Panc1 (cell line): ENCODE data around the gene OPTN. TPM values are rescaled to one million over a fixed set of nuclear protein-coding genes. Genes with fewer than 3 reads are reported as not detected.

ENCODE experiments used
- ATAC-seq: fragments of 200-7000 bp; cut with Tn5 transposase; 2 replicates; pipeline ENCODE4 v1.9.1; 2020; ENCODE audit warnings: mild to moderate bottlenecking, moderate library complexity
- BruUV-seq: library from RNA; stranded (reverse); fragments of 400-500 nt; replicated peaks from 2 replicates; lab custom pipeline; 2021; lab: Mats Ljungman, UMichigan
- CTCF ChIA-PET: fragments of 300-600 bp; sonication (Branson Sonifier 250); formaldehyde crosslinking; loops from one replicate; lab custom pipeline; 2022; ENCODE audit warnings: antibody characterized with exemption; lab: Charles Lee
- POLR2A ChIA-PET: fragments of 300-600 bp; sonication (Branson Sonifier 250); formaldehyde crosslinking; loops from one replicate; lab custom pipeline; 2022; ENCODE audit warnings: antibody characterized with exemption; lab: Charles Lee
- DNase-seq: peaks from one replicate; pipeline ENCODE4 v3.0.0-alpha.2; 2010; ENCODE audit warnings: low read depth, low spot score
- H3K27ac ChIP-seq: 2 replicates; pipeline ENCODE4 v1.5.1; 2011; ENCODE audit warnings: mild to moderate bottlenecking, low read length, inconsistent platforms
- H3K27me3 ChIP-seq: fragments of 200-500 bp; sonication (Bioruptor generic); 2 replicates; pipeline ENCODE4 v1.6.0; 2014; ENCODE audit warnings: low read length, inconsistent platforms; ENCODE audit not compliant: control insufficient read depth, insufficient read depth
- H3K36me3 ChIP-seq: fragments of 200-500 bp; sonication (Bioruptor generic); 2 replicates; pipeline ENCODE4 v1.5.1; 2014; ENCODE audit warnings: inconsistent platforms, mild to moderate bottlenecking, low read length, moderate library complexity; ENCODE audit not compliant: control insufficient read depth, insufficient read depth
- H3K4me1 ChIP-seq: 2 replicates; pipeline ENCODE4 v1.5.1; 2011; ENCODE audit warnings: inconsistent platforms, mild to moderate bottlenecking, low read length, moderate library complexity; ENCODE audit not compliant: control insufficient read depth, insufficient read depth
- H3K4me3 ChIP-seq, 2 experiments: 2 replicates each; pipeline ENCODE4 v1.5.1; 2011 to 2012; ENCODE audit warnings: low read depth in 2 of 2, low read length in 2 of 2, mild to moderate bottlenecking in 2 of 2, inconsistent platforms in 1 of 2, moderate library complexity in 1 of 2
- H3K9me3 ChIP-seq: fragments of 200-500 bp; sonication (Bioruptor generic); 2 replicates; pipeline ENCODE4 v1.5.1; 2014; ENCODE audit warnings: low read depth, mild to moderate bottlenecking, inconsistent platforms, low read length, moderate library complexity; ENCODE audit not compliant: control insufficient read depth, insufficient read depth
- CTCF ChIP-seq: fragments of 450-650 bp; IDR thresholded peaks from 2 replicates; pipeline ENCODE4 v1.5.1; 2017; ENCODE audit warnings: mild to moderate bottlenecking
- POLR2AphosphoS5 ChIP-seq: IDR thresholded peaks from 2 replicates; pipeline ENCODE4 v1.6.1; 2012; ENCODE audit warnings: mild to moderate bottlenecking, low read depth, low read length, moderate library complexity
- REST ChIP-seq, 2 experiments: IDR thresholded peaks; 2 replicates each; pipeline ENCODE4 v1.6.1; 2011 to 2012; ENCODE audit warnings: low read depth in 2 of 2, control low read depth in 1 of 2, low read length in 1 of 2, mild to moderate bottlenecking in 1 of 2, moderate library complexity in 1 of 2; ENCODE audit not compliant: insufficient read depth in 1 of 2
- SIN3A ChIP-seq: IDR thresholded peaks from 2 replicates; pipeline ENCODE4 v1.6.1; 2012; ENCODE audit warnings: low read depth, mild to moderate bottlenecking, low read length, moderate library complexity, borderline replicate concordance; ENCODE audit not compliant: insufficient read depth
- TCF7L2 ChIP-seq: IDR thresholded peaks from 2 replicates; pipeline ENCODE4 v1.6.1; 2011; ENCODE audit warnings: mild to moderate bottlenecking, low read depth, low read length, inconsistent platforms
- in situ Hi-C: cut with HindIII; loops from 2 replicates; pipeline ENCODE4 v1.10.0; 2016; ENCODE audit warnings: low sequenced_read_pairs, low pct_unique_long_range_greater_than_20kb
- intact Hi-C: fragments of 100-400 bp; cut with micrococcal nuclease; formaldehyde crosslinking; loops from one replicate; pipeline ENCODE4 v1.10.0; 2022; ENCODE audit not compliant: unreplicated experiment
- total RNA-seq: library from RNA; stranded (reverse); gene quantifications from one replicate; pipeline ENCODE4 v1.2.1, GENCODE V29; 2021; ENCODE audit not compliant: unreplicated experiment

Gene OPTN
- total RNA-seq, 1 experiment from 2014 or later: 66.8 TPM

GRCh38 chr10:13104697-13105096 lies 4.7 kb downstream of the OPTN start:
- BruUV-seq: no TSS peak
- intact Hi-C loops: no loop called here

GRCh38 chr10:13105184-13105583 lies 5.2 kb downstream of the OPTN start:
- POLR2A ChIA-PET: no interaction called here
- no peak for TF ChIP-seq CTCF
- no peak for TF ChIP-seq SIN3A
- no peak for TF ChIP-seq POLR2AphosphoS5
- no peak for TF ChIP-seq REST (IDR thresholded peaks at IDR 0.05; ENCODE audit: insufficient read depth in 1 of 2, low read depth in 2 of 2, low read length in 1 of 2)
- TF ChIP-seq TCF7L2: no peak
- no TSS peak for BruUV-seq
- Histone ChIP-seq H3K27ac (no peak overlapping the region), H3K4me3 (no peak overlapping the region), H3K36me3 (peaks cover under 1% of the 10 kb centered on the region; the same call in 1 of the 2 replicates), H3K27me3 (no peaks in the 10 kb centered on the region), H3K4me1 (peaks cover 7% of the 10 kb centered on the region), H3K9me3 (no peaks in the 10 kb centered on the region)
- DNase-seq (no peak), ATAC-seq (no peak)
- intact Hi-C loops (no loop called here), in situ Hi-C loops (no loop called here)
- CTCF ChIA-PET: no interaction called here

More at GRCh38 chr10:13104697-13105096, 4.7 kb downstream of the OPTN start:
- Histone ChIP-seq H3K9me3 (no peaks in the 10 kb centered on the region), H3K36me3 (no peaks in the 10 kb centered on the region), H3K4me3 (no peak overlapping the region), H3K27ac (no peak overlapping the region), H3K27me3 (no peaks in the 10 kb centered on the region), H3K4me1 (peaks cover 7% of the 10 kb centered on the region)
- in situ Hi-C loops: no loop called here
- no peak for DNase-seq
- POLR2A ChIA-PET: no interaction called here
- CTCF ChIA-PET: no interaction called here
- ATAC-seq: no peak
- TF ChIP-seq TCF7L2 (no peak), REST (IDR thresholded peaks at IDR 0.05; ENCODE audit: insufficient read depth in 1 of 2, low read depth in 2 of 2, low read length in 1 of 2) (no peak), CTCF (no peak), POLR2AphosphoS5 (no peak), SIN3A (no peak)
